ENCODE data around the gene RASL10A. TPM values are rescaled to one million over a fixed set of nuclear protein-coding genes. Genes with fewer than 3 reads are reported as not detected.

RASL10A gene
- total RNA-seq, 1 donor from 2014 or later: 0.65 TPM

- Mint-ChIP-seq H3K9me3 (no peaks in the 10 kb centered on the region), H3K36me3 (ENCODE audit: low read depth) (peaks cover 40% of the 10 kb centered on the region), H3K27ac (peak overlapping the region; percentile 99), H3K4me3 (peak overlapping the region; percentile 96), H3K4me1 (ENCODE audit: low read depth) (peaks cover 38% of the 10 kb centered on the region), H3K27me3 (ENCODE audit: insufficient read depth) (no peaks in the 10 kb centered on the region)
- DNase-seq (ENCODE audit: low spot score): no peak
- intact Hi-C loops (cut with micrococcal nuclease): loop anchor here (2.0 to 10.0 kb wide), 2 partner anchors 360 to 382 kb away; partner anchors contain the start of gene ZNRF3
These were observed 48.7 kb downstream of the RASL10A start for GRCh38 chr22:29266564-29267461.

- Mint-ChIP-seq H3K27me3 (ENCODE audit: insufficient read depth) (no peaks in the 10 kb centered on the region), H3K4me3 (peak overlapping the region; percentile 96), H3K36me3 (ENCODE audit: low read depth) (peaks cover 35% of the 10 kb centered on the region), H3K9me3 (no peaks in the 10 kb centered on the region), H3K27ac (peak overlapping the region; percentile 99), H3K4me1 (ENCODE audit: low read depth) (peaks cover 32% of the 10 kb centered on the region)
- intact Hi-C loops (cut with micrococcal nuclease): loop anchor here (2.0 to 10.0 kb wide), 2 partner anchors 359 to 381 kb away; partner anchors contain the start of gene ZNRF3
- no peak for DNase-seq (ENCODE audit: low spot score)
These were observed 49.6 kb downstream of the RASL10A start for GRCh38 chr22:29265929-29266328.

DNA sequence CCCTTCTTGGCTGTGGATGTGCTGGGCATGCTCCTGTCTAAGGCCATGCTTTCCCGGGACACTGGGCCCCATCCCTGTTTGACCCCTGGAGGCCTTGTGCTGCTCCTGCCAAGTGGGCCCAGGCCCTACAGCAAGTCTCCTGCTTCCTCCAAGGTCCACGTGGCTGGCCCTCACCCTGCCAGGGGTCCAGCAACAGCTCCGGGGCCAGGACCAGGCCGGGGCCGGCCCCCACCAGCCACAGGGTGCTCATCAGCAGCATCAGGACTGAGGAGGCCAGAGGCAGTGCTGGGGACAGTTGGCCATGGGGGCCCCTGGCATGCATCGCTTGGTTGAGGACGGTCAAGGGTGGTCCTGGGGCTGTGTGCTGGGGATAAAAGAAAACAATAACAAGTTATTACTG lies 50.2 kb downstream of the RASL10A start:
- peaks cover 29% of the 10 kb centered on the region for H3K36me3 Mint-ChIP-seq (ENCODE audit: low read depth)
- no peaks in the 10 kb centered on the region for H3K9me3 Mint-ChIP-seq
- DNase-seq (ENCODE audit: low spot score): no peak
- H3K4me1 Mint-ChIP-seq (ENCODE audit: low read depth): peaks cover 25% of the 10 kb centered on the region
- no peaks in the 10 kb centered on the region for H3K27me3 Mint-ChIP-seq (ENCODE audit: insufficient read depth)
- intact Hi-C loops (cut with micrococcal nuclease): loop anchor here (10.0 kb wide), 1 partner anchor 381 kb away; the partner anchor contains the start of gene ZNRF3
- H3K4me3 Mint-ChIP-seq: no peak overlapping the region
- no peak overlapping the region for H3K27ac Mint-ChIP-seq

- no peaks in the 10 kb centered on the region for H3K27me3 Mint-ChIP-seq (ENCODE audit: insufficient read depth)
These were observed 51.7 kb downstream of the RASL10A start for GRCh38 chr22:29263791-29264276.

More at GRCh38 chr22:29263791-29264276, 51.7 kb downstream of the RASL10A start:
- intact Hi-C loops (cut with micrococcal nuclease): loop anchor here (10.0 kb wide), 1 partner anchor 379 kb away; the partner anchor contains the start of gene ZNRF3
- peaks cover 11% of the 10 kb centered on the region for H3K4me1 Mint-ChIP-seq (ENCODE audit: low read depth)
- peaks cover 15% of the 10 kb centered on the region for H3K36me3 Mint-ChIP-seq (ENCODE audit: low read depth)
- no peak for DNase-seq (ENCODE audit: low spot score)
- H3K4me3 Mint-ChIP-seq: no peak overlapping the region
- H3K9me3 Mint-ChIP-seq: no peaks in the 10 kb centered on the region
- H3K27ac Mint-ChIP-seq: no peak overlapping the region

Other genes starting within 250 kb of the RASL10A start
- 0.03 TPM in 1 of 2 replicates, not detected in the other for gene KREMEN1, start 242.7 kb downstream of the RASL10A start, total RNA-seq
- gene EMID1, start 109.8 kb downstream of the RASL10A start, total RNA-seq: not detected in 2 replicates
- 53.3 and 59.4 TPM in 2 replicates for gene RHBDD3, start 47.7 kb downstream of the RASL10A start, total RNA-seq
- gene EWSR1, start 47.4 kb downstream of the RASL10A start, total RNA-seq: 454 and 463 TPM in 2 replicates
- gene GAS2L1, start 9.0 kb downstream of the RASL10A start, total RNA-seq: 2.6 and 3.2 TPM in 2 replicates
- gene AP1B1, start 72.9 kb upstream of the RASL10A start, total RNA-seq: 84.0 and 89.5 TPM in 2 replicates
- gene RFPL1, start 122.9 kb upstream of the RASL10A start, total RNA-seq: not detected in 2 replicates
- gene NEFH, start 164.5 kb upstream of the RASL10A start, total RNA-seq: 8.4 TPM in 2 replicates
- 69.0 and 76.2 TPM in 2 replicates for gene THOC5, start 238.1 kb upstream of the RASL10A start, total RNA-seq